ENCODE data around the gene APOL5.
"Not testable (repeated sequence)": the region's sequence is repeated elsewhere in the genome, so short reads cannot be mapped to it uniquely, and the experiment has no call there.

Gene APOL5, protein sequence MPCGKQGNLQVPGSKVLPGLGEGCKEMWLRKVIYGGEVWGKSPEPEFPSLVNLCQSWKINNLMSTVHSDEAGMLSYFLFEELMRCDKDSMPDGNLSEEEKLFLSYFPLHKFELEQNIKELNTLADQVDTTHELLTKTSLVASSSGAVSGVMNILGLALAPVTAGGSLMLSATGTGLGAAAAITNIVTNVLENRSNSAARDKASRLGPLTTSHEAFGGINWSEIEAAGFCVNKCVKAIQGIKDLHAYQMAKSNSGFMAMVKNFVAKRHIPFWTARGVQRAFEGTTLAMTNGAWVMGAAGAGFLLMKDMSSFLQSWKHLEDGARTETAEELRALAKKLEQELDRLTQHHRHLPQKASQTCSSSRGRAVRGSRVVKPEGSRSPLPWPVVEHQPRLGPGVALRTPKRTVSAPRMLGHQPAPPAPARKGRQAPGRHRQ

DNA sequence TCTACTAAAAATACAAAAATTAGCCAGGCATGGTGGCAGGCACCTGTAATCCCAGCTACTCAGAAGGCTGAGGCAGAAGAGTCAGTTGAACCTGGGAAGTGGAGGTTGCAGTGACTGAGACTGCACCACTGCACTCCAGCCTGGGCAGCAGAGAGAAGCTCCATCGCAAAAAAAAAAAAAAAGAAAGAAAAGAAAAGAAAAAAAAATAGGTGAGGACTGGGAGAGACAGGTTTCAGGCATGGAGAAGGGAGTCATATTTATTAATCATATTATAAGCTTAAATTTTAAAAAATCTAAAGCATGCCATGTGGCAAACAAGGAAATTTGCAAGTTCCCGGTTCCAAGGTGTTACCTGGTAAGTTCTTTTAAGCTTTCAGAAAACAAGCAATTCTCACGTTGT, at the start of gene APOL5:
APOL5 (plus strand) TSS at position 301 of the 400 bp plus-strand sequence; CDS start at position 301, 0 bp downstream.
- Histone ChIP-seq H3K4me1 (ENCODE audit: control insufficient read depth in 1 of 2, insufficient read depth in 2 of 2, low read length in 2 of 2) (no peaks in the 10 kb centered on the region), H3K27me3 (ENCODE audit: low read depth, low read length) (no peaks in the 10 kb centered on the region), H3K9me3 (ENCODE audit: control insufficient read depth in 1 of 2, low read length in 2 of 2) (peaks cover 3% of the 10 kb centered on the region in 2 donors), H3K4me3 (ENCODE audit: low read depth in 1 of 2, low read length in 2 of 2) (no peak within 1 kb of the TSS), H3K27ac (ENCODE audit: low read length) (no peak within 1 kb of the TSS), H3K36me3 (ENCODE audit: control insufficient read depth in 1 of 2, insufficient read depth in 2 of 2, low read length in 2 of 2) (no peaks in the 10 kb centered on the region)

DNA sequence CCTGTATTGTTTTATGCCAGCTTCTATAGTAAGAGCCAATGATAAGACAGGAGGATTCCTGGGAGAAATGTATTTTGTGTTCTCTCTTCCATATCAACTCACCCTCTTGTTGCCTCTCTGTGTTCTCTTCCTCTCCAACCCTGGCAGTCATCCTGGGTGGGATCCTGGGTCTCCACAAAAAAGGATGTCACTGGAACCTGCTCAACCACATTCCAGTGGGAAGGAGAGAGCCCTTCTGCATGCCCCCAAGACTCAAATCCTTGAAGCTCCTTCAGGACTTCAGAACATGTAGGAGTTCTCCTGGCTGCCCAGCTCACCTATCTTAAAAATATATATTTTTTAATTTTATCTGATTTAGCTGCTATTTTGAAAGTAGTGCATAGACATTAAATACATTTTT, 43.3 kb upstream of the APOL5 start:
- Histone ChIP-seq H3K27ac (ENCODE audit: low read length) (no peak overlapping the region), H3K27me3 (ENCODE audit: low read depth, low read length) (no peaks in the 10 kb centered on the region), H3K4me3 (ENCODE audit: low read depth in 1 of 2, low read length in 2 of 2) (no peak overlapping the region), H3K9me3 (ENCODE audit: control insufficient read depth in 1 of 2, low read length in 2 of 2) (no peaks in the 10 kb centered on the region), H3K36me3 (ENCODE audit: control insufficient read depth in 1 of 2, insufficient read depth in 2 of 2, low read length in 2 of 2) (no peaks in the 10 kb centered on the region), H3K4me1 (ENCODE audit: control insufficient read depth in 1 of 2, insufficient read depth in 2 of 2, low read length in 2 of 2) (no peaks in the 10 kb centered on the region)

GRCh38 chr22:35676065-35676464, 41.6 kb upstream of the APOL5 start:
- H3K9me3 ChIP-seq (ENCODE audit: control insufficient read depth in 1 of 2, low read length in 2 of 2); H3K4me3 ChIP-seq (ENCODE audit: low read depth in 1 of 2, low read length in 2 of 2); H3K27me3 ChIP-seq (ENCODE audit: low read depth, low read length); H3K27ac ChIP-seq (ENCODE audit: low read length); H3K36me3 ChIP-seq (ENCODE audit: control insufficient read depth in 1 of 2, insufficient read depth in 2 of 2, low read length in 2 of 2); H3K4me1 ChIP-seq (ENCODE audit: control insufficient read depth in 1 of 2, insufficient read depth in 2 of 2, low read length in 2 of 2): not testable (repeated sequence)

DNA sequence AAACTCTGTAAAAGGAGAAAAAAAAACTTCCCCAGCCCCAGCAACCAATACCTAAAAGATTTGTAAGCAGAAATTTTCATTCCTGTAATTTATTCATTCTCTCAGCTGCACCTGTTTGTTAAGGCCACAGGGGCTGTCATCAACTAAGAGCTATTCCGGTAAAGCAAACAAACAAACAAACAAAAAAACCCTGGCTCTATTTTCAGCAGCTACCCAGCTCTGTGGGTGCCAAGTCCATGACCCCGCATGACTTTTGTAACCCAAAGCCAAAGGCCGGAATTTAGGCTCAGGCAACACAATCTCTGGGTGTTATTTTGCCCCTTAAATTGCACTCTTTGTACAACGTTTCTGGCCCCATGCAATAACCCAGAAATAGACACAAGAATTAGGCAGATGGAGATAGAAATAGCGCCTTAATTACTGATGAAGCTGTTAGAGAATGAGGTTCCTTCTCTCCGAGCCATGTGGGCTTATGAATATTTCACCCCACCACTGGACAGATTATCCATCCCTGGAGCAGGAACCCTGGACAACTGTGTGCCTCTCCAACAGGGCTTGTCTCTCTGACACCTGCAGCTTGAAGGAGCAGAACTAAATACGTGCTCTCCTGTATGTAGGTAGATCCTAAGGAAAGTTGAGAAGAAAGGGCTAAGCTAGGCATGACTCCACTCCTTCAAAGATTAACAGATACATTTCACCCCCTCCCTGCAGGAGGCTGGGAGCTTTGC, 40.0 kb upstream of the APOL5 start:
- H3K4me1 ChIP-seq (ENCODE audit: control insufficient read depth in 1 of 2, insufficient read depth in 2 of 2, low read length in 2 of 2) = no peaks in the 10 kb centered on the region
- no peaks in the 10 kb centered on the region for H3K9me3 ChIP-seq (ENCODE audit: control insufficient read depth in 1 of 2, low read length in 2 of 2)
- H3K36me3 ChIP-seq (ENCODE audit: control insufficient read depth in 1 of 2, insufficient read depth in 2 of 2, low read length in 2 of 2) = no peaks in the 10 kb centered on the region
- no peak overlapping the region for H3K4me3 ChIP-seq (ENCODE audit: low read depth in 1 of 2, low read length in 2 of 2)
- H3K27me3 ChIP-seq (ENCODE audit: low read depth, low read length) = no peaks in the 10 kb centered on the region
- H3K27ac ChIP-seq (ENCODE audit: low read length) = no peak overlapping the region

DNA sequence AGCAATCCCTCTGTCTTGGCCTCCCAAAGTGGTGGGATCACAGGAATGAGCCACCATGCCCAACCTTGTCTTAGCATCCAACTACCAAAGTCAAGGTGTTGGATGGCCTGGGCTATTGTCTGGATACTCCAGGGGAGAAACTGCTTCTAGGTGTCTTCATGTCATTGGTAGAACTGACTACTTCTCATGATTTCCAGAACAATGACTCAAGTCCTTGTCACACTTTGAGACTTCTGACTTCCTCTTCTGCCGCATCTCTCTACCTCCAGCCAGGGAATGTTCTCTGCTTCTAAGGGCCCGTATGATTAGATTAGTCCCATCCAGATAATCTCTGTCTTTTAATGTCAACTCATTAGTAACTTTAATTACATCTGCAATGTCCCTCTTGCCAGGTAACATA, 38.8 kb upstream of the APOL5 start:
- Histone ChIP-seq H3K9me3 (ENCODE audit: control insufficient read depth in 1 of 2, low read length in 2 of 2) (no peaks in the 10 kb centered on the region), H3K4me1 (ENCODE audit: control insufficient read depth in 1 of 2, insufficient read depth in 2 of 2, low read length in 2 of 2) (no peaks in the 10 kb centered on the region), H3K27ac (ENCODE audit: low read length) (no peak overlapping the region), H3K36me3 (ENCODE audit: control insufficient read depth in 1 of 2, insufficient read depth in 2 of 2, low read length in 2 of 2) (no peaks in the 10 kb centered on the region), H3K27me3 (ENCODE audit: low read depth, low read length) (no peaks in the 10 kb centered on the region), H3K4me3 (ENCODE audit: low read depth in 1 of 2, low read length in 2 of 2) (no peak overlapping the region)

DNA sequence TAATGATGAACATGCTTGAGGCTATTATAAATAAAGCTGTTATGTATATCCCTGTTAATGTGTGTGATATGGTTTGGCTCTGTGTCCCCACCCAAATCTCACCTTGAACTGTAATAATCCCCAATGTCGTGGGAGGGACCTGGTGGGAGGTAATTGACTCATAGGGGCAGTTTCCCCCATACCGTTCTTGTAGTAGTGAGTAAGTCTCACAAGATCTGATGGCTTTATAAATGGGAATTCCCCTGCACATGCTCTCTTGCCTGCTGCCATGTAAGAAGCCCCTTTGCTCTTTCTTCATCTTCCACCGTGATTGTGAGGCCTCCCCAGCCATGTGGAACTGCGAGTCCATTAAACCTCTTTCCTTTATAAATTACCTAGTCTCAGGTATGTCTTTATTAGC, 38.2 kb upstream of the APOL5 start:
- not testable (repeated sequence) for H3K4me1 ChIP-seq (ENCODE audit: control insufficient read depth in 1 of 2, insufficient read depth in 2 of 2, low read length in 2 of 2); H3K9me3 ChIP-seq (ENCODE audit: control insufficient read depth in 1 of 2, low read length in 2 of 2); H3K27ac ChIP-seq (ENCODE audit: low read length); H3K27me3 ChIP-seq (ENCODE audit: low read depth, low read length); H3K36me3 ChIP-seq (ENCODE audit: control insufficient read depth in 1 of 2, insufficient read depth in 2 of 2, low read length in 2 of 2); H3K4me3 ChIP-seq (ENCODE audit: low read depth in 1 of 2, low read length in 2 of 2)

- H3K4me3 ChIP-seq (ENCODE audit: low read depth in 1 of 2, low read length in 2 of 2) = no peak overlapping the region
- no peaks in the 10 kb centered on the region for H3K27me3 ChIP-seq (ENCODE audit: low read depth, low read length)
Measured at GRCh38 chr22:35681454-35682052, 36.1 kb upstream of the APOL5 start.

DNA sequence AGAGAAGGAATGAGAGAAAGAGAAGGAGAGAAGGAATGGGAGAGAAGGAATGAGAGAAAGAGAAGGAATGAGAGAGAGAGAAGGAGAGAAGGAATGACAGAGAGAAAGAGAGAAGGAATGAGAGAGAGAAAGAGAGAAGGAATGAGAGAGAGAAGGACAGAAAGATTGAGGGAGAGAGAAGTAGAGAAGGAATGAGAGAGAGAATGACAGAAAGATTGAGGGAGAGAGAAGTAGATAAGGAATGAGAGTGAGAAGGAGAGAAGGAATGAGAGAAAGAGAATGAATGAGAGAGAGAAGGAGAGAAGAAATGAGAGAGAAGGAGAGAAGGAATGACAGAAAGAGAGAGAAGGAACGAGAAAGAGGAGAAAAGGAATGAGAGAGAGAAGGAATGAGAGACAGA, 34.1 kb upstream of the APOL5 start:
- Histone ChIP-seq H3K27me3 (ENCODE audit: low read depth, low read length) (no peaks in the 10 kb centered on the region), H3K4me3 (ENCODE audit: low read depth in 1 of 2, low read length in 2 of 2) (no peak overlapping the region), H3K27ac (ENCODE audit: low read length) (no peak overlapping the region), H3K4me1 (ENCODE audit: control insufficient read depth in 1 of 2, insufficient read depth in 2 of 2, low read length in 2 of 2) (no peaks in the 10 kb centered on the region), H3K9me3 (ENCODE audit: control insufficient read depth in 1 of 2, low read length in 2 of 2) (no peaks in the 10 kb centered on the region), H3K36me3 (ENCODE audit: control insufficient read depth in 1 of 2, insufficient read depth in 2 of 2, low read length in 2 of 2) (no peaks in the 10 kb centered on the region)

More at GRCh38 chr22:35681454-35682052, 36.1 kb upstream of the APOL5 start:
- no peaks in the 10 kb centered on the region for H3K36me3 ChIP-seq (ENCODE audit: control insufficient read depth in 1 of 2, insufficient read depth in 2 of 2, low read length in 2 of 2)
- no peak overlapping the region for H3K27ac ChIP-seq (ENCODE audit: low read length)
- no peaks in the 10 kb centered on the region for H3K4me1 ChIP-seq (ENCODE audit: control insufficient read depth in 1 of 2, insufficient read depth in 2 of 2, low read length in 2 of 2)
- no peaks in the 10 kb centered on the region for H3K9me3 ChIP-seq (ENCODE audit: control insufficient read depth in 1 of 2, low read length in 2 of 2)

GRCh38 chr22:35684270-35684700, 33.4 kb upstream of the APOL5 start:
- Histone ChIP-seq H3K27ac (ENCODE audit: low read length) (no peak overlapping the region), H3K9me3 (ENCODE audit: control insufficient read depth in 1 of 2, low read length in 2 of 2) (no peaks in the 10 kb centered on the region), H3K4me3 (ENCODE audit: low read depth in 1 of 2, low read length in 2 of 2) (no peak overlapping the region), H3K27me3 (ENCODE audit: low read depth, low read length) (no peaks in the 10 kb centered on the region), H3K36me3 (ENCODE audit: control insufficient read depth in 1 of 2, insufficient read depth in 2 of 2, low read length in 2 of 2) (no peaks in the 10 kb centered on the region), H3K4me1 (ENCODE audit: control insufficient read depth in 1 of 2, insufficient read depth in 2 of 2, low read length in 2 of 2) (no peaks in the 10 kb centered on the region)

DNA sequence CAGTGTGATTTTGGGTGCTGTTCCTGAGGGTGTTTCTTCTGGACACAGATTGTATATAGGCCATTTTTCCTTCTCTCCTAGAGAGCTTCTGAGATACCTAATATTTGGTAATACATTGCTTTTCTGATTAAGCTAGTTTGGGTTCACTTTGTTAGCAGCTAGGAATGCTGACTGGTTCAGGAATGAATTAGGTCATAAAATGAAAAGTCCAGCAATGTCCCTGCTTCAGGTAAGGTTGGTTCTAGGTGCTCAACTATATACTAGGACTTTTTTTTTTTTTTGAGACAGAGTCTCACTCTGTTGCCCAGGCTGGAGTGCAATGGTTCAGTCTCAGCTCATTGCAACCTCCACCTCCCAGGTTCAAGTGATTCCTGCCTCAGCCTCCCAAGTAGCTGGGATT, 32.9 kb upstream of the APOL5 start:
- Histone ChIP-seq H3K4me1 (ENCODE audit: control insufficient read depth in 1 of 2, insufficient read depth in 2 of 2, low read length in 2 of 2) (no peaks in the 10 kb centered on the region), H3K36me3 (ENCODE audit: control insufficient read depth in 1 of 2, insufficient read depth in 2 of 2, low read length in 2 of 2) (no peaks in the 10 kb centered on the region), H3K27me3 (ENCODE audit: low read depth, low read length) (no peaks in the 10 kb centered on the region), H3K27ac (ENCODE audit: low read length) (no peak overlapping the region), H3K4me3 (ENCODE audit: low read depth in 1 of 2, low read length in 2 of 2) (no peak overlapping the region), H3K9me3 (ENCODE audit: control insufficient read depth in 1 of 2, low read length in 2 of 2) (no peaks in the 10 kb centered on the region)

DNA sequence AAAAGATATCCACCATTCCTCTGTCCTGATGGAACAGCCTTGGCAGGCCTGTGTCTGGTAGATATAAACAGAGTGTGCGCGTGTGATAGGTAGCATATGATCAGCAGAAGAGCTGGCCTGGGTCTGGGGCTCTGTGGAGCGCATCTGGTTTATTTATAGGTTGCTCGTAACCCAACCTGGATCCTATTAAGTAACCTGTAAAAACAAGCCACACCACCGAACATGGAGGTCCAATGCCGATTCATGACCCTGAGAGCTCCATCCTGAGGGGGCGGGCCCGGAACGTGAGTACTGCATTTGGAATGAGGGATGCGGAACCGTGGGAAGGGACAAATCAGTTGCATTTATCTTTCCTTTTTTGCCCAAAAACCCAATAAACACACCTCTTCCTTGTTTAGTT, 31.9 kb upstream of the APOL5 start:
- Histone ChIP-seq H3K4me1 (ENCODE audit: control insufficient read depth in 1 of 2, insufficient read depth in 2 of 2, low read length in 2 of 2) (no peaks in the 10 kb centered on the region), H3K27ac (ENCODE audit: low read length) (no peak overlapping the region), H3K27me3 (ENCODE audit: low read depth, low read length) (no peaks in the 10 kb centered on the region), H3K9me3 (ENCODE audit: control insufficient read depth in 1 of 2, low read length in 2 of 2) (no peaks in the 10 kb centered on the region), H3K36me3 (ENCODE audit: control insufficient read depth in 1 of 2, insufficient read depth in 2 of 2, low read length in 2 of 2) (no peaks in the 10 kb centered on the region), H3K4me3 (ENCODE audit: low read depth in 1 of 2, low read length in 2 of 2) (no peak overlapping the region)
